ENCODE data around the gene KCNK6.

Gene KCNK6

DNA sequence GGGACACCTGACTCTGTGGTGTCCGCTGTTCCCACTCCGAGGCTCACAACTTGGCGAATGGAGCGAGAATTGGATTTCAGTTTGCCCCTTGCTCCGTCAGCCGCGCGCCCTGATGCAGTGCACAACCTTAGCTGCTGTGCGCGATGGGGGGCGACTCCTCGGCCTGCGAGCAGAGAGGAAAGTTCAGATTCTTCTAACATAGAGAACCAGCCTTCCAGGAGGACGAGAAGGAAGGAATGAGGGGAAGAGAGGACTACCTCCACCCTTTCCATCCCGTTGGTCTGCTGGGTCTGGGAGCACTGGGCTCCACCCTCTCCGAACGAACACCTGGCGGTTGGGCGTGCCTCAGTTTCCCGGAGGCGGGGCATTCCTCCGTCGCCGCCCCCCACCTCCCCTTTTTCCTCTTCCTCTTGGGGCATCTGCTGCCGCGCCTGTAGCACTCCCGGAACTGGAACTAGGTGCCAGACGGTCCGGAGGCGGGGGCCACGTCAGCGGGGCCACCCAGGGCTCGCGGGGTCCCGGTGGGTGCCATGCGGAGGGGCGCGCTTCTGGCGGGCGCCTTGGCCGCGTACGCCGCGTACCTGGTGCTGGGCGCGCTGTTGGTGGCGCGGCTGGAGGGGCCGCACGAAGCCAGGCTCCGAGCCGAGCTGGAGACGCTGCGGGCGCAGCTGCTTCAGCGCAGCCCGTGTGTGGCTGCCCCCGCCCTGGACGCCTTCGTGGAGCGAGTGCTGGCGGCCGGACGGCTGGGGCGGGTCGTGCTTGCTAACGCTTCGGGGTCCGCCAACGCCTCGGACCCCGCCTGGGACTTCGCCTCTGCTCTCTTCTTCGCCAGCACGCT lies at the start of gene KCNK6:
Gene KCNK6, plus strand, starts transcription at position 425 of the 838 bp plus-strand sequence. Its CDS starts 106 bp downstream, at position 531.
- DNase-seq (ENCODE audit: low spot score): no peak
- no peak for FAIRE-seq

DNA sequence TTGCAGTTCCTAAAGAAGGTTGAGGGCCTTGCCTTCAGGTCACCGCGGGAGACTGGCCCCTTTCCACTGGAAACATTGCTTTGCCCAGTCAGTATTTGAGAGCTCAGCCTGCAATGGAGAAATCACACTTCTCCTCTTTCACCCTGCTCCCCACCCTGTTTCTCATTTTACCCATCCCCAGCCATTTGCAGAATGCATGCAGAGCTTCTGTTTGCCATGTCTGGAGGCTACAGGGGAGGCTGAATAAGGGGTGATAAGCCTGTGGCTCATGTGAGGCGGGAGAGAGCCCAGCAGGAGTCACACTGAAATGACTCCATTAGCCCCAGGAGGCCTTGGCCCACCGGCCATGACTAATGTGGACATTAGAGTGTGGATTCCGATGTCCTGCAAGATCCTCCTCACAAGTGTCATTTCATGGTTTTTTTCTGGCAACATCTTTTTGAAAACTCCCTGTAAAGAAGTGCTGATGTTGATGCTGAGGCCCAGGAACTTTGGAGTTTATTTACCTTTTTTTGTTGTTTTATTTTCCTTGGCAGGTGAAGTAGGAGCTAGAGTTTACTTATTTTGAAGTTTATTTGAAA lies 49.0 kb upstream of the KCNK6 start:
- FAIRE-seq (peak; percentile 85), DNase-seq (ENCODE audit: low spot score) (peak; percentile 78)

- DNase-seq (ENCODE audit: low spot score): no peak
- no peak for FAIRE-seq
Observed at GRCh38 chr19:38273499-38273898, 46.1 kb upstream of the KCNK6 start.

- no peak for DNase-seq (ENCODE audit: low spot score)
- no peak for FAIRE-seq
Observed at GRCh38 chr19:38274739-38275138, 44.9 kb upstream of the KCNK6 start.

- no peak for FAIRE-seq
- DNase-seq (ENCODE audit: low spot score): no peak
Observed at GRCh38 chr19:38276942-38277517, 42.6 kb upstream of the KCNK6 start.

DNA sequence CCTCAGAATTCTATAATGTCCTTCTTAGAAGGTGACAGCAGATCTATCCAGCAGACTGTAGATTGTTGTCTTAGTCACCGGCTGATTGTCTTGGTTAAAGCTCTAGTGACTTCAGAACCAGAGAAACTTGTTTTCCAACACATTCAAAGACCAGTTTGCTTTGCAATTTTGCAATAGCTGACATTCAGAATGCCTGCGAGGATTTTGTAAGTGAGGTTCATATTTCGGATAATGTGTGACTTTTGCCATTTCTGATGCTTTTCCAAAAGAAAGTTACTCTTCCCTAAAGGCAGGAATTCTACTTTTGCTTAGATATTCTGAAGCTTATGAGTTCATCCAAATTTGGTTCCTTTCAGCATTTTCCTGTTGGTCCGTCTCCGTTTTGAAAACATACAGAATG lies 42.1 kb upstream of the KCNK6 start:
- FAIRE-seq: no peak
- DNase-seq (ENCODE audit: low spot score): no peak

DNA sequence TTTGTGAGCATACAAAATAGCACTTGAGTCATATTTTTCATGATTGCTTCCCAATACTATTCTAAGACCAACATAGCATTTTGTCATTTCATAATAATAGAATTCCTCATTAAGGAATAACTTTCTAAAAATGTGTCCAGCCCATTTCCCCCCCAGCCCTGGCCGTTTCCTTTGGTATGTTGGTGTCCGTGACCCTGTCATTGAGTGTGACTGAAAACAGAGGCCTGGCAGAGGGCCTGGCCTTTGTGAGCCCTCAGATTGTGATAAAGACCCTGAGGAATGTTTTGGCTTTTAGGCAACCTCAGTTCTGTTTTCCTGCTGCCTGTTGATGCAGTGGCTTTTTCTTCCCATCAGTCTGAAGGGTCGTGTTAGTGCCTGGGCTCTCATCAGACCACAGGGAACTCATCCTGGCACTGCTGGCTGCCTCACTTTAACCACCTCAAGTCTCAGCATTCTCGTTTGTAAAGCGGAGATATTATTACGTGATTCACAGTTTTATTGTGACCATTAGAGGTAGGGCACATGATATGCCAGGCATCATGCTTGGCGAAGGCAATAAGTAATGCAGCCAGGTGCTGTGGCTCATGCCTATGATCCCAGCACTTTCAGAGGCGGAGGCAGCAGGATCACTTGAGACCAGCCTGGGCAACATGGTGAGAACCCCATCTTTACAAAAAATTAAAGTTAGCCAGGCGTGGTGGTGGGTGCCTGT lies 41.5 kb upstream of the KCNK6 start:
- DNase-seq (ENCODE audit: low spot score) (peak; percentile 29), FAIRE-seq (no peak)

GRCh38 chr19:38278751-38279150 lies 40.9 kb upstream of the KCNK6 start:
- no peak for FAIRE-seq
- DNase-seq (ENCODE audit: low spot score): no peak

DNA sequence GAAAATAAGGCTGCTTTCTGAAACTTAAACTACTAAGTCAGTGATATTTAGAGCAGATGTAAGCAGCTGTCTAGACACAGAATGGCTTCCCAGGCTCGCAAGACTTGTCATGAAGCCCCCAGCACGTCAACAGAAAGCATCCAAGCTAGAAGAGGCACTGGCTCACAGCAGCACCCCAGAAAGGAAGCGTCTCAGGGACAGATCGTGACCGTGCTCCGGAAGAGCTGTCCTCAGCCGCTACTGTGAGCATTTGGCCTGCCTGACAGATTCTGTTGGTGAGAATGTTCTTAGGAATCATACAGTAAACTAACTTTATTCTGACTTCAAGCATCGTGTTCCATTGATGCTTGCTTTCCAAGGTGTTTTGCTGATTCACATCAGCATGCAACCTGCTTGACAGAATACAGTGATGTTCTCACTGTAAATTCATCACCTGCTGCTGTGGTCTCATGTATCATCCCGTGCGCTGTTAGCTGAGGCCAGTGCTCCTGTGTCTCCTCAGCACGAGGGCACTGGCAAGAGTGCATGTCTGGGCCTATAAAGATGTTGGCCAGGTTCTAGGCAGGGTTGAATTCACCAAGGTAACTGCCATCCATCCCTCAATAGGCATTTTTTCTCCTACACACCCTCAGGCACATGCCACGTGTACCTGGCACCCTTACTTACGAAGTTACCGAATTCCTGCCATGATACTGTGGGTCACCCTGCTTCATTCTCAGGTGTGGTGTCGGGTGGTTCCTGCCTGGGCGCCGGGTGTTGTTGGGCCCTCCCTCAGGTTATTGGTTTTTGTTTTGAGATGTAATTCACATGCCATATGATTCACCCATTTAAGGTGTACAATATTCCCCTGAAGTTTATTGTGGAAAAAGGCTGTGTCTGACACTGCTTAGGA lies 39.4 kb upstream of the KCNK6 start:
- DNase-seq (ENCODE audit: low spot score): no peak
- no peak for FAIRE-seq

DNA sequence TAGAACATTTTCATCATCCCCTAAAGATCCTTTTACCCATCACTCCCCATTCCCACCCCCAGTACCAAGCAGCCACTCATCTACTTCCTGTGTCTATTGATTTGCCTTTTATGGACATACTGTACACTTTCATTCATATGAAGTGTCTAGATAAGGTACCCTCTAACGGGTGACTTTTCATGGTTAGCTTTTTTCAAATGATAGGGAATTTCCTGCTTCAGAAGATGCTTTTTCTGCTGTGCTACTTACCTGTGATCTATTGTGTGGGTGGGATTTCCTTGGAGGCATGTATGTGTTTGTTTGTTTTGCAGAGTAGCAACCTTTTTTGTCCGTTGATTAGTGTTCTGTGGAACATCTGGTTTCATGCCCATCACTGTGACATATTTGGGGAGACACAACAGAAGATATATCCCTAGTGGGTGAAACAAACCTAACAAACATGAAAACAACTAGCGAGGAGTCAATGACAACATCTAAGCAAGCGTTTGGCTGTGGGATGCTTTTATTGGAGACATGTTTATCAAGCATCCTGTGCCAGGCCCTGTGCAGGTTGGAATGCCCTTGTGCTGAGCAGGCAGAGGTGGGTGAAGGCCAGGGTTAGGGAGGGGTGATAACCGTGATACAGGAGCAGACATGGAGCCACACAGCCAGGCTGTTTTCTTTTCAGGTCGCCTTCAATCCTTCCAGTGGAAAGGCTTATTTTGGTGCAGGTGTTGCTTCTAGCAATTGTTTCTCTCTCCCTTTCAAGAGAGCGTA lies 37.7 kb upstream of the KCNK6 start:
- no peak for FAIRE-seq
- no peak for DNase-seq (ENCODE audit: low spot score)

GRCh38 chr19:38283271-38283670 lies 36.4 kb upstream of the KCNK6 start:
- FAIRE-seq (no peak), DNase-seq (ENCODE audit: low spot score) (no peak)

GRCh38 chr19:38284422-38284821 lies 35.2 kb upstream of the KCNK6 start:
- no peak for FAIRE-seq
- DNase-seq (ENCODE audit: low spot score): no peak

- FAIRE-seq (no peak), DNase-seq (ENCODE audit: low spot score) (no peak)
Observed at GRCh38 chr19:38285567-38285966, 34.1 kb upstream of the KCNK6 start.

DNA sequence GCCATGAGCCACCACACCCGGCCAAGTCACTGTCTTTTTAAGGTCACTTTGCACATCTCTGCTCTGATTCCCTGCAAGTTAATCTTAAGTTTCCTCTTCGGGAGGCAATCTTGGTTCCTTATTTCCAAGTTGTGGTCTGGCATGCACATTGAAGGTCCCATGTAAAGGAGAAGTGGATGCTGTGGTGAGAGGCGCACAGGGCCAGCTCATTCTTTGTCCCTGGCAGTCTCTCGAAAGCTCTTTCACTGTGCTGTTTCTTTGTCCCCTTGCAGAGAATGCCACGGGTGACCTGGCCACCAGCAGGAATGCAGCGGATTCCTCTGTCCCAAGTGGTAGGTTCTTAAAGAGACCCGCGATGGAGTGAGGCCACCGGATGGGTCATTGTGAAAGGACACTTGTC lies 32.0 kb upstream of the KCNK6 start:
- no peak for FAIRE-seq
- no peak for DNase-seq (ENCODE audit: low spot score)

DNA sequence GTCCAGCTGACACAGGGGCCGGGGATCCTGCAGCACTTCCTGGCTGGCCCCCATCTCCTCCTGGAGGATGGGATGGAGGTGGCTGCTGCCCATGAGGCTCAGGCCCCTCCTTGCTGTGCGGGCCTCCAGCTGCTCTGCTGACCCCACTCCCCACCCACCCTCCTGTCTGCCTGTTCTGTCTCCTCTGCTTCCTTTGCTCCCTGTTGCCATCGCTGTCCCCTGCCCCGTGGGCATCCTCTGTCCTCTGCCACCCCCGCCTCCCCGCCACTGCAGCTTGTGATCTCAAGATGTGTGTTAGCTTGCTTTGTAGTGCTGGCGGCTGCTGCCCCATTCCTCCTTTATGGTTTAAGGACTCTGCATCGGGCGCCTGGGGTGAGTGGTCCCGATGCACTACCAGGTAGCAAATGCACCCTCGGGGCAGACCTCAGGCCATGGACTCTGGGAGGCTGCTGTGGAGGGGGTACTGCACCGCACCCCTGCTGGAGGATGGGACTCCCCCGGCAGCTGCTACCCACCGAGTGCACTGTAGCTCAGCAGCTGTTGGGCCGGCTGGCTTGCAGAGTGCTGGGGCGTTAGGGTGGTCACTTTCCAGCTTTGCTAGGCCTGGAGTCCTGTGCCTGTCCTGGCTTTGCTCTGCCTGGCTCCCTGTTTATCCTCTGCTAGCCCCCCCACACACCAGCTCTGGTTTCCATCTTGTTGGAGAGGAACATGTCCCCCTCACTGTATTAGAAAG lies 31.4 kb upstream of the KCNK6 start:
- no peak for FAIRE-seq

DNA sequence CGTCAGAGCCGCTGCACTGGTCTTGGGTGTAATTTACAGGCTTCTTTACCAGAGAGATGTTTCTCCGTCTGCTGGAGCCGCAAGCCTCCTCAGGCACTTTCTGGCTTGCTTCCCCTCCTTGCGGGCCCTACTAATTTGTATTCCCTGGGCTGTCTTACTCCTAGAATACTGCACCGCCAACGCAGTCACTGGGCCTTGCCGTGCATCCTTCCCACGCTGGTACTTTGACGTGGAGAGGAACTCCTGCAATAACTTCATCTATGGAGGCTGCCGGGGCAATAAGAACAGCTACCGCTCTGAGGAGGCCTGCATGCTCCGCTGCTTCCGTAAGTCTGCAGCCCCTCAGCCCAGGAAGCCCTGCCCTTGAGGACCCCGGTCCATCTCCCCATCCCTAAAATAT lies 29.7 kb upstream of the KCNK6 start:
- no peak for FAIRE-seq
- no peak for DNase-seq (ENCODE audit: low spot score)

More for the DNA sequence above, 31.4 kb upstream of the KCNK6 start:
- DNase-seq (ENCODE audit: low spot score): no peak

- DNase-seq (ENCODE audit: low spot score) (peak; percentile 93), FAIRE-seq (peak; percentile 97)
Observed at GRCh38 chr19:38290631-38291147, 29.0 kb upstream of the KCNK6 start.

- DNase-seq (ENCODE audit: low spot score): no peak
Observed at GRCh38 chr19:38291855-38292254, 27.8 kb upstream of the KCNK6 start.

GRCh38 chr19:38293281-38293680 lies 26.4 kb upstream of the KCNK6 start:
- FAIRE-seq: no peak
- no peak for DNase-seq (ENCODE audit: low spot score)

More at GRCh38 chr19:38291855-38292254, 27.8 kb upstream of the KCNK6 start:
- FAIRE-seq: no peak
